ENCODE data around the gene OAS3.

OAS3 gene

GRCh38 chr12:112963227-112963861 lies 25.1 kb downstream of the OAS3 start:
- no peak for DNase-seq

- no peak for DNase-seq
Measured at GRCh38 chr12:112964067-112964670, 25.9 kb downstream of the OAS3 start.

- no peak for DNase-seq
Measured at GRCh38 chr12:112964915-112965314, 26.6 kb downstream of the OAS3 start.

GRCh38 chr12:112965643-112966042 lies 27.4 kb downstream of the OAS3 start:
- DNase-seq: no peak

- no peak for DNase-seq
Measured at GRCh38 chr12:112967306-112967705, 29.0 kb downstream of the OAS3 start.

GRCh38 chr12:112967858-112968257 lies 29.6 kb downstream of the OAS3 start:
- DNase-seq: no peak

- no peak for DNase-seq
Measured at GRCh38 chr12:112969547-112970306, 31.5 kb downstream of the OAS3 start.

- DNase-seq: no peak
Measured at GRCh38 chr12:112970391-112970790, 32.1 kb downstream of the OAS3 start.

GRCh38 chr12:112971248-112971647 lies 33.0 kb downstream of the OAS3 start:
- no peak for DNase-seq

- no peak for DNase-seq
Measured at GRCh38 chr12:112973011-112973735, 34.9 kb downstream of the OAS3 start.

GRCh38 chr12:112973818-112974231 lies 35.6 kb downstream of the OAS3 start:
- no peak for DNase-seq

- DNase-seq: no peak
Measured at GRCh38 chr12:112974904-112975303, 36.6 kb downstream of the OAS3 start.

- no peak for DNase-seq
Measured at GRCh38 chr12:112977139-112977538, 38.9 kb downstream of the OAS3 start.

- DNase-seq: no peak
Measured at GRCh38 chr12:112977641-112978040, 39.4 kb downstream of the OAS3 start.

GRCh38 chr12:112978163-112979040 lies 40.1 kb downstream of the OAS3 start, which contains the start of gene OAS2:
TSS of gene OAS2 (plus strand) at chr12:112978519. CDS start at chr12:112978609, 90 bp downstream.
- DNase-seq: no peak

GRCh38 chr12:112979041-112979680 lies 40.9 kb downstream of the OAS3 start:
- no peak for DNase-seq

GRCh38 chr12:112980491-112981158 lies 42.4 kb downstream of the OAS3 start:
- no peak for DNase-seq

- DNase-seq: no peak
Measured at GRCh38 chr12:112985642-112986290, 47.5 kb downstream of the OAS3 start.

- DNase-seq: no peak
Measured at GRCh38 chr12:112986291-112986800, 48.1 kb downstream of the OAS3 start.

- no peak for DNase-seq
Measured at GRCh38 chr12:112987561-112987960, 49.3 kb downstream of the OAS3 start.

Measured in NCI-H748 treated with DMSO at 0.1 percent for 48 hours (cell line).